Natural killer cell (primary cell): ENCODE data around the gene IKZF2. TPM values are rescaled to one million over a fixed set of nuclear protein-coding genes. Genes with fewer than 3 reads are reported as not detected.

ENCODE experiments used
- ATAC-seq, 3 donors: fragments of 150-1000 bp in 2 of 3; fragments of 200-7000 bp in 1 of 3; cut with Tn5 transposase; 1 replicate in 1 of 3; 2 replicates in 2 of 3; pipeline ENCODE4 v1.10.0; 2021; ENCODE audit warnings: mild to moderate bottlenecking in 2 of 3, moderate library complexity in 2 of 3
- DNase-seq, 2 donors: peaks; one replicate each; pipeline versions ENCODE4 v3.0.0 to v3.0.0-alpha.2; 2013 to 2021; ENCODE audit warnings: mixed read lengths in 1 of 2
- H3K27ac ChIP-seq: one replicate; pipeline ENCODE4 v1.5.1; 2013; ENCODE audit warnings: mild to moderate bottlenecking, low read length
- H3K27me3 ChIP-seq: one replicate; pipeline ENCODE4 v1.6.1; 2013; ENCODE audit warnings: low read length; ENCODE audit not compliant: control insufficient read depth, insufficient read depth
- H3K36me3 ChIP-seq: one replicate; pipeline ENCODE4 v1.6.1; 2013; ENCODE audit warnings: low read length; ENCODE audit not compliant: control insufficient read depth, insufficient read depth
- H3K4me1 ChIP-seq: one replicate; pipeline ENCODE4 v1.6.1; 2013; ENCODE audit warnings: low read length; ENCODE audit not compliant: control insufficient read depth, insufficient read depth
- H3K4me3 ChIP-seq: one replicate; pipeline ENCODE4 v1.5.1; 2013; ENCODE audit warnings: low read length
- H3K9me3 ChIP-seq: one replicate; pipeline ENCODE4 v1.6.1; 2013; ENCODE audit warnings: low read length; ENCODE audit not compliant: control insufficient read depth, insufficient read depth
- H3K27ac Mint-ChIP-seq, 2 donors: one replicate each; pipeline ENCODE4 v1.8.0; 2022; ENCODE audit warnings: mild to moderate bottlenecking in 2 of 2, mixed read lengths in 2 of 2, moderate library complexity in 1 of 2
- H3K27me3 Mint-ChIP-seq, 2 donors: one replicate each; pipeline ENCODE4 v1.8.0; 2022; ENCODE audit warnings: low read depth in 2 of 2, mixed read lengths in 2 of 2
- H3K36me3 Mint-ChIP-seq: one replicate; pipeline ENCODE4 v1.8.0; 2022; ENCODE audit warnings: mixed read lengths
- H3K4me1 Mint-ChIP-seq, 2 donors: one replicate each; pipeline ENCODE4 v1.8.0; 2022; ENCODE audit warnings: mixed read lengths in 2 of 2
- H3K4me3 Mint-ChIP-seq: one replicate; pipeline ENCODE4 v1.8.0; 2022; ENCODE audit warnings: mild to moderate bottlenecking, moderate library complexity, mixed read lengths
- H3K9me3 Mint-ChIP-seq, 2 donors: one replicate each; pipeline ENCODE4 v1.8.0; 2022; ENCODE audit warnings: mixed read lengths in 2 of 2
- CTCF ChIP-seq: fragments of 200-600 bp; IDR thresholded peaks from one replicate; pipeline ENCODE4 v1.8.0; 2022; ENCODE audit warnings: antibody characterized with exemption
- whole genome bisulfite sequencing: methylation state at CpG from one replicate; pipeline ENCODE4 v1.1.7; 2013; ENCODE audit warnings: missing lambda C conversion rate; ENCODE audit not compliant: insufficient coverage; 5-methylcytosine and 5-hydroxymethylcytosine counted together
- intact Hi-C: fragments of 100-400 bp; cut with micrococcal nuclease; formaldehyde crosslinking; loops from one replicate; pipeline ENCODE4 v1.14.2; 2022
- total RNA-seq, 4 donors: library from RNA; stranded (reverse); fragments of 120-200 nt in 1 of 4; gene quantifications; one replicate each; pipeline versions ENCODE4 v1.2.3 to v1.2.4, GENCODE V29; 2013 to 2022

IKZF2 gene
- total RNA-seq, 3 donors from 2014 or later (not counting 1 experiment from before 2014, with no cell fraction given): 74.4 to 162 (median 133) TPM

GRCh38 chr2:212975333-212975732, 176.1 kb downstream of the IKZF2 start:
- Histone ChIP-seq H3K27me3 (no peaks in the 10 kb centered on the region), H3K36me3 (no peaks in the 10 kb centered on the region), H3K27ac (no peak overlapping the region), H3K9me3 (no peaks in the 10 kb centered on the region), H3K4me1 (peaks cover 4% of the 10 kb centered on the region), H3K4me3 (no peak overlapping the region)
- H3K9me3 Mint-ChIP-seq: no peaks in the 10 kb centered on the region
- peaks cover 10% of the 10 kb centered on the region for H3K36me3 Mint-ChIP-seq
- peaks cover 45 to 52% of the 10 kb centered on the region in 2 donors for H3K4me1 Mint-ChIP-seq
- intact Hi-C loops: loop anchor here (5.0 kb wide), 1 partner anchor 177 kb away; the partner anchor contains the start of gene IKZF2
- H3K27me3 Mint-ChIP-seq: no peaks in the 10 kb centered on the region
- WGBS: 67% methylated on average over 1 of the region's 1 CpG
- DNase-seq (no peak), ATAC-seq (no peak)
- H3K4me3 Mint-ChIP-seq: no peak overlapping the region
- peak overlapping the region; percentile 33 to 61 for H3K27ac Mint-ChIP-seq
- TF ChIP-seq CTCF: no peak

GRCh38 chr2:212974692-212975091, 176.7 kb downstream of the IKZF2 start:
- Histone ChIP-seq H3K4me1 (no peaks in the 10 kb centered on the region), H3K27me3 (no peaks in the 10 kb centered on the region), H3K9me3 (no peaks in the 10 kb centered on the region), H3K27ac (no peak overlapping the region), H3K4me3 (no peak overlapping the region), H3K36me3 (no peaks in the 10 kb centered on the region)
- Mint-ChIP-seq H3K27ac (peak overlapping the region in 1 of 2 donors; percentile 61), H3K27me3 (no peaks in the 10 kb centered on the region), H3K4me3 (no peak overlapping the region), H3K36me3 (peaks cover 10% of the 10 kb centered on the region), H3K4me1 (peaks cover 41 to 47% of the 10 kb centered on the region in 2 donors), H3K9me3 (no peaks in the 10 kb centered on the region)
- intact Hi-C loops: loop anchor here (5.0 kb wide), 1 partner anchor 178 kb away; the partner anchor contains the start of gene IKZF2
- TF ChIP-seq CTCF: no peak
- 17% methylated on average over 1 of the region's 2 CpGs for WGBS
- ATAC-seq: no peak
- no peak for DNase-seq

- Histone ChIP-seq H3K36me3 (no peaks in the 10 kb centered on the region), H3K27me3 (no peaks in the 10 kb centered on the region), H3K27ac (no peak overlapping the region), H3K4me3 (no peak overlapping the region), H3K4me1 (no peaks in the 10 kb centered on the region), H3K9me3 (no peaks in the 10 kb centered on the region)
- no peak for ATAC-seq
- peak overlapping the region in 1 of 2 donors; percentile 35 for H3K27ac Mint-ChIP-seq
- no peak overlapping the region for H3K4me3 Mint-ChIP-seq
- H3K36me3 Mint-ChIP-seq: peaks cover 10% of the 10 kb centered on the region
- 97% methylated on average over 3 of the region's 3 CpGs for WGBS
- intact Hi-C loops: no loop called here
- no peak for TF ChIP-seq CTCF
- no peaks in the 10 kb centered on the region for H3K27me3 Mint-ChIP-seq
- no peak for DNase-seq
- H3K9me3 Mint-ChIP-seq: no peaks in the 10 kb centered on the region
- H3K4me1 Mint-ChIP-seq: peaks cover 45 to 50% of the 10 kb centered on the region in 2 donors
Observed at GRCh38 chr2:212973347-212973746, 178.1 kb downstream of the IKZF2 start.

GRCh38 chr2:212970132-212970531, 181.3 kb downstream of the IKZF2 start:
- no peaks in the 10 kb centered on the region for H3K9me3 Mint-ChIP-seq
- no peaks in the 10 kb centered on the region for H3K27me3 Mint-ChIP-seq
- intact Hi-C loops: no loop called here
- Histone ChIP-seq H3K27ac (no peak overlapping the region), H3K36me3 (no peaks in the 10 kb centered on the region), H3K4me3 (no peak overlapping the region), H3K4me1 (no peaks in the 10 kb centered on the region), H3K27me3 (no peaks in the 10 kb centered on the region), H3K9me3 (no peaks in the 10 kb centered on the region)
- H3K4me1 Mint-ChIP-seq: peaks cover 39 to 45% of the 10 kb centered on the region in 2 donors
- H3K27ac Mint-ChIP-seq: peak overlapping the region; percentile 87 to 94
- H3K4me3 Mint-ChIP-seq: no peak overlapping the region
- no peak for DNase-seq
- peaks cover 10% of the 10 kb centered on the region for H3K36me3 Mint-ChIP-seq
- TF ChIP-seq CTCF: no peak
- ATAC-seq: no peak
